IMR-90 (cell line): Measurements from ENCODE around the gene DOCK1. TPM values are rescaled to one million over a fixed set of nuclear protein-coding genes. Genes with fewer than 3 reads are reported as not detected.

Experiments
- ATAC-seq: fragments of 200-7000 bp; cut with Tn5 transposase; 2 replicates; pipeline ENCODE4 v1.9.1; 2020; ENCODE audit warnings: low read depth, mild to moderate bottlenecking, moderate library complexity
- BruUV-seq: library from RNA; stranded (reverse); fragments of 400-500 nt; replicated peaks from 2 replicates; lab custom pipeline; 2021; lab: Mats Ljungman, UMichigan
- CTCF ChIA-PET: fragments of 300-600 bp; formaldehyde crosslinking; extraction: SDS; loops from one replicate; lab custom pipeline; 2021; ENCODE audit warnings: antibody characterized with exemption; lab: Yijun Ruan, JAX
- POLR2A ChIA-PET: fragments of 300-600 bp; sonication (Branson Sonifier 250); formaldehyde crosslinking; loops from one replicate; lab custom pipeline; 2022; ENCODE audit warnings: antibody characterized with exemption; ENCODE audit not compliant: unreplicated experiment; lab: Charles Lee
- DNase-seq: peaks from one replicate; pipeline ENCODE4 v3.0.0; 2013
- H2AFZ ChIP-seq: replicated peaks from 2 replicates; pipeline ENCODE3; 2013; ENCODE audit warnings: low read length, mild to moderate bottlenecking; ENCODE audit not compliant: poor library complexity
- H2AK5ac ChIP-seq: 2 replicates; pipeline ENCODE4 v1.6.1; 2013; ENCODE audit warnings: low read depth, low read length, inconsistent platforms
- H2AK9ac ChIP-seq: replicated peaks from 2 replicates; pipeline ENCODE3; 2013; ENCODE audit warnings: mild to moderate bottlenecking, low read depth, low read length, moderate library complexity; ENCODE audit not compliant: poor library complexity
- H2BK120ac ChIP-seq: 2 replicates; pipeline ENCODE4 v1.6.1; 2013; ENCODE audit warnings: low read depth, low read length, inconsistent platforms
- H2BK15ac ChIP-seq: 3 replicates; pipeline ENCODE4 v1.6.1; 2013; ENCODE audit warnings: low read depth, low read length, inconsistent platforms
- H2BK20ac ChIP-seq: 2 replicates; pipeline ENCODE4 v1.6.1; 2013; ENCODE audit warnings: low read depth, mild to moderate bottlenecking, inconsistent platforms, low read length, moderate library complexity
- H2BK5ac ChIP-seq: 2 replicates; pipeline ENCODE4 v1.6.1; 2013; ENCODE audit warnings: mild to moderate bottlenecking, low read depth, low read length, inconsistent platforms; ENCODE audit not compliant: poor library complexity, severe bottlenecking
- H3K14ac ChIP-seq: replicated peaks from 2 replicates; pipeline ENCODE4 v1.6.1; 2013; ENCODE audit warnings: low read depth, low read length, inconsistent platforms
- H3K18ac ChIP-seq: 2 replicates; pipeline ENCODE4 v1.6.1; 2013; ENCODE audit warnings: low read depth, low read length, control low read depth
- H3K23ac ChIP-seq: 2 replicates; pipeline ENCODE4 v1.6.1; 2013; ENCODE audit warnings: low read depth, low read length, inconsistent platforms
- H3K27ac ChIP-seq: 2 replicates; pipeline ENCODE4 v1.5.1; 2013; ENCODE audit warnings: mild to moderate bottlenecking, control low read depth, low read length; ENCODE audit not compliant: insufficient read depth
- H3K27me3 ChIP-seq: 2 replicates; pipeline ENCODE4 v1.6.1; 2013; ENCODE audit warnings: low read length; ENCODE audit not compliant: control insufficient read depth, insufficient read depth
- H3K36me3 ChIP-seq: 2 replicates; pipeline ENCODE4 v1.6.1; 2013; ENCODE audit warnings: low read length, mixed read lengths; ENCODE audit not compliant: control insufficient read depth, insufficient read depth
- H3K4ac ChIP-seq: 2 replicates; pipeline ENCODE4 v1.6.1; 2013; ENCODE audit warnings: low read depth, low read length, inconsistent platforms
- H3K4me1 ChIP-seq: 2 replicates; pipeline ENCODE4 v1.6.1; 2013; ENCODE audit warnings: low read length, mixed read lengths; ENCODE audit not compliant: control insufficient read depth, insufficient read depth
- H3K4me2 ChIP-seq: 2 replicates; pipeline ENCODE4 v1.6.1; 2013; ENCODE audit warnings: low read depth, mild to moderate bottlenecking, control low read depth, low read length, moderate library complexity
- H3K4me3 ChIP-seq: 2 replicates; pipeline ENCODE4 v1.5.1; 2013; ENCODE audit warnings: low read depth, mild to moderate bottlenecking, control low read depth, low read length, moderate library complexity; ENCODE audit not compliant: insufficient read depth
- H3K56ac ChIP-seq: 2 replicates; pipeline ENCODE4 v1.6.1; 2013; ENCODE audit warnings: low read length, inconsistent platforms; ENCODE audit not compliant: insufficient read depth; ENCODE audit errors: extremely low read depth
- H3K79me1 ChIP-seq, 2 experiments: 2 replicates each; pipeline ENCODE4 v1.6.1; 2013; ENCODE audit warnings: low read length in 2 of 2, inconsistent platforms in 1 of 2, low read depth in 1 of 2
- H3K9ac ChIP-seq: 2 replicates; pipeline ENCODE4 v1.6.1; 2013; ENCODE audit warnings: low read depth, low read length, control low read depth
- H3K9me1 ChIP-seq: 2 replicates; pipeline ENCODE4 v1.6.1; 2013; ENCODE audit warnings: low read length, inconsistent platforms; ENCODE audit not compliant: insufficient read depth
- H3K9me3 ChIP-seq: 2 replicates; pipeline ENCODE4 v1.6.1; 2013; ENCODE audit warnings: low read length; ENCODE audit not compliant: control insufficient read depth, insufficient read depth
- H4K20me1 ChIP-seq: 2 replicates; pipeline ENCODE4 v1.6.1; 2013; ENCODE audit warnings: low read length, inconsistent platforms; ENCODE audit not compliant: insufficient read depth
- H4K5ac ChIP-seq: 2 replicates; pipeline ENCODE4 v1.6.1; 2013; ENCODE audit warnings: mild to moderate bottlenecking, low read depth, low read length, control low read depth
- H4K8ac ChIP-seq, 2 experiments: 2 replicates each; pipeline ENCODE4 v1.6.1; 2013; ENCODE audit warnings: low read depth in 2 of 2, low read length in 2 of 2, control low read depth in 1 of 2, inconsistent platforms in 1 of 2
- H4K91ac ChIP-seq: 2 replicates; pipeline ENCODE4 v1.6.1; 2013; ENCODE audit warnings: low read depth, low read length, inconsistent platforms; ENCODE audit not compliant: insufficient read depth
- BHLHE40 ChIP-seq: fragments of 150-350 bp; IDR thresholded peaks from 2 replicates; pipeline ENCODE4 v1.6.1; 2016; ENCODE audit warnings: mild to moderate bottlenecking, low read depth, low read length
- CEBPB ChIP-seq: IDR thresholded peaks from 2 replicates; pipeline ENCODE4 v1.6.1; 2012; ENCODE audit warnings: low read depth, low read length, improper control_type of control experiment
- CHD1 ChIP-seq: IDR thresholded peaks from 2 replicates; pipeline ENCODE4 v1.6.1; 2012; ENCODE audit warnings: low read depth, low read length, improper control_type of control experiment
- CTCF ChIP-seq: conservative IDR thresholded peaks from 2 replicates; pipeline ENCODE4 v1.5.1; 2012; ENCODE audit warnings: mild to moderate bottlenecking, low read depth, low read length, improper control_type of control experiment
- ELK1 ChIP-seq: fragments of 150-350 bp; IDR thresholded peaks from 2 replicates; pipeline ENCODE4 v1.6.1; 2016; ENCODE audit warnings: low read depth, mild to moderate bottlenecking, low read length, moderate library complexity, borderline replicate concordance
- FOS ChIP-seq: fragments of 150-350 bp; IDR thresholded peaks from 2 replicates; pipeline ENCODE4 v1.6.1; 2016; ENCODE audit warnings: low read depth, low read length
- MAFK ChIP-seq: IDR thresholded peaks from 2 replicates; pipeline ENCODE4 v1.6.1; 2012; ENCODE audit warnings: low read depth, low read length, improper control_type of control experiment
- MAZ ChIP-seq: IDR thresholded peaks from 2 replicates; pipeline ENCODE4 v1.6.1; 2012; ENCODE audit warnings: low read depth, mild to moderate bottlenecking, low read length, improper control_type of control experiment, moderate library complexity, borderline replicate concordance
- MXI1 ChIP-seq: IDR thresholded peaks from 2 replicates; pipeline ENCODE4 v1.6.1; 2012; ENCODE audit warnings: low read depth, mild to moderate bottlenecking, low read length, moderate library complexity, borderline replicate concordance
- NFE2L2 ChIP-seq: fragments of 150-350 bp; IDR thresholded peaks from 2 replicates; pipeline ENCODE4 v1.6.1; 2016; ENCODE audit warnings: low read depth, mild to moderate bottlenecking, low read length
- POLR2A ChIP-seq: IDR thresholded peaks from 2 replicates; pipeline ENCODE4 v1.6.1; 2012; ENCODE audit warnings: mild to moderate bottlenecking, low read depth, low read length
- RCOR1 ChIP-seq: IDR thresholded peaks from 2 replicates; pipeline ENCODE4 v1.6.1; 2012; ENCODE audit warnings: mild to moderate bottlenecking, low read length, improper control_type of control experiment; ENCODE audit not compliant: insufficient replicate concordance
- RFX5 ChIP-seq: IDR thresholded peaks from 2 replicates; pipeline ENCODE4 v1.8.0; 2012; ENCODE audit warnings: low read depth, mild to moderate bottlenecking, low read length, moderate library complexity
- SMC3 ChIP-seq: fragments of 150-350 bp; IDR thresholded peaks from 2 replicates; pipeline ENCODE4 v1.6.1; 2016; ENCODE audit warnings: low read depth, mild to moderate bottlenecking, antibody characterized with exemption, low read length, moderate library complexity
- WGBS, 2 experiments: methylation state at CpG; one replicate each; pipeline versions ENCODE4 v1.1.5 to v1.1.7; 2013; ENCODE audit warnings: missing lambda C conversion rate in 2 of 2; ENCODE audit not compliant: insufficient read length in 1 of 2; ENCODE audit errors: extremely low coverage in 2 of 2; 5-methylcytosine and 5-hydroxymethylcytosine counted together
- dilution Hi-C: fragments of 300-500 bp; cut with HindIII; formaldehyde crosslinking; loops from one replicate; pipeline ENCODE4 v1.14.3; 2018; ENCODE audit warnings: low sequenced_read_pairs; ENCODE audit not compliant: unreplicated experiment
- in situ Hi-C: fragments of 300-500 bp; cut with MboI; formaldehyde crosslinking; loops from 3 replicates; pipeline ENCODE4 v1.14.3; 2019; ENCODE audit warnings: low sequenced_read_pairs, inconsistent platforms, mixed read lengths
- intact Hi-C: fragments of 100-400 bp; cut with micrococcal nuclease; formaldehyde crosslinking; loops from 2 replicates; pipeline ENCODE4 v1.10.0; 2022
- polyA plus RNA-seq, 3 experiments: library from polyadenylated mRNA; depleted of rRNA; stranded (reverse); fragments of >200 nt; gene quantifications; 2 replicates each; pipeline ENCODE4 v1.2.3, GENCODE V29; 2012; ENCODE audit warnings: low replicate concordance in 1 of 3
- total RNA-seq: library from RNA; depleted of rRNA; stranded (reverse); fragments of >200 nt; gene quantifications from 2 replicates; pipeline ENCODE4 v1.2.3, GENCODE V29; 2012

The DOCK1 gene
- total and polyA plus RNA-seq, 2 of the 4 experiments (the other 2 are of a cell fraction) = 28.2 to 71.0 TPM

- Histone ChIP-seq H2BK120ac (peak overlapping the region; percentile 49), H3K4me3 (no peak overlapping the region), H3K9me1 (peaks cover 36% of the 10 kb centered on the region), H3K9ac (no peak overlapping the region), H2AK5ac (peak overlapping the region; percentile 45; the same call in 1 of the 2 replicates), H3K4me1 (peaks cover 30% of the 10 kb centered on the region), H3K4ac (peak overlapping the region; percentile 56), H3K23ac (no peak overlapping the region), H4K20me1 (peaks cover 22% of the 10 kb centered on the region), H2BK5ac (no peak overlapping the region), H3K18ac (no peak overlapping the region), H3K27me3 (no peaks in the 10 kb centered on the region), H3K36me3 (no peaks in the 10 kb centered on the region), H2AK9ac (no peak overlapping the region), H2BK15ac (no peak overlapping the region), H3K27ac (no peak overlapping the region), H2AFZ (no peak overlapping the region), H3K79me1 (peaks cover 17 to 68% of the 10 kb centered on the region in 2 experiments), H3K56ac (no peak overlapping the region), H2BK20ac (peak overlapping the region; percentile 30; the same call in 1 of the 2 replicates), H4K91ac (no peak overlapping the region), H3K4me2 (no peak overlapping the region), H3K9me3 (no peaks in the 10 kb centered on the region), H3K14ac (no peak overlapping the region), H4K5ac (no peak overlapping the region), H4K8ac (no peak overlapping the region)
- no peak for TF ChIP-seq CHD1
- TF ChIP-seq MAFK = no peak
- TF ChIP-seq ELK1 = no peak
- TF ChIP-seq CEBPB = no peak
- no peak for TF ChIP-seq CTCF
- no peak for TF ChIP-seq SMC3
- no peak for TF ChIP-seq POLR2A
- TF ChIP-seq NFE2L2 = no peak
- no peak for TF ChIP-seq FOS
- TF ChIP-seq BHLHE40 = no peak
- TF ChIP-seq RFX5 = no peak
- TF ChIP-seq RCOR1 = no peak
- TF ChIP-seq MXI1 = no peak
- TF ChIP-seq MAZ = no peak
- DNase-seq (peak; percentile 65), ATAC-seq (no peak)
- ChIA-PET CTCF (no interaction called here), POLR2A (no interaction called here)
- in situ Hi-C loops (no loop called here), dilution Hi-C loops (no loop called here), intact Hi-C loops (no loop called here)
- BruUV-seq = no TSS peak
- 88% methylated on average over 4 of the region's 10 CpGs; no CpG with 5 or more reads in 1 of the 2 experiments for WGBS, 2 experiments
These were observed 246.3 kb downstream of the DOCK1 start for GRCh38 chr10:127151541-127151940.
